OCI-M1 (cell line): ENCODE measurements around the gene IL10RA.

Source experiments
- DNase-seq: peaks from one replicate; lab custom pipeline; 2025; lab: John Stamatoyannopoulos, UW

IL10RA gene

GRCh38 chr11:118007563-118008270 lies 21.5 kb downstream of the IL10RA start:
- DNase-seq = peak; percentile 94

DNA sequence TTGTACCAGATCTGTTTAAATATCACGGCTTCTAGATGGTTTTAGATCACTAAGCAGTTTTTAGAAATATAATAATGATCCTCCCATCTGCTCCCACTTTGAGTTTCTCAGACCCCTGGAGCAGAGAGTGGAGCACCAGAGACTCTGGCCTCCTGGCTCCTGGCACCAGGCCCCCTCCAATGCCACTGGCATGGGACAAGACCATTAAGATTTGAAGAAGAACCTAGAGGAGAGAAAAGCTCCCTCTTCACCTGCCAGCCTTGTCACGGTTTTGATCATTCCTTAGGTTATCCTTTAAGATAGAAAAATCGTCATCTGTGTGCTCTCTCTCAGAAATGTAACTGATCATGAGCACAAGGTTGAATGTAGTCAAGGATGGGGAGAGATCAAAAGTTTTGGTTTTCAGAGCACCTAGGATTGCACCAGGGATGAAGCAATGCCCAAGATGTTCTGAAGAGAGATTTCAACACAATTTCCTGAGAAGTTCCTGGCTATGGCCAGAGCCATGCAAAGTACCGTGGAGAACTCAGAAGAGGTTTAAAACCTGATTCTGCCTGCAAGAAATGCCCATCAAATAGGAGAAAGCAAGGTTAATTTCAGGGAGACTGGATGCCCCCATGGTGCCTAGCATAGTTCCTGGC lies 22.2 kb downstream of the IL10RA start:
- no peak for DNase-seq

GRCh38 chr11:118009864-118010737 lies 23.9 kb downstream of the IL10RA start:
- DNase-seq = peak; percentile 50

GRCh38 chr11:118010738-118011461 lies 24.7 kb downstream of the IL10RA start:
- DNase-seq = peak; percentile 93

DNA sequence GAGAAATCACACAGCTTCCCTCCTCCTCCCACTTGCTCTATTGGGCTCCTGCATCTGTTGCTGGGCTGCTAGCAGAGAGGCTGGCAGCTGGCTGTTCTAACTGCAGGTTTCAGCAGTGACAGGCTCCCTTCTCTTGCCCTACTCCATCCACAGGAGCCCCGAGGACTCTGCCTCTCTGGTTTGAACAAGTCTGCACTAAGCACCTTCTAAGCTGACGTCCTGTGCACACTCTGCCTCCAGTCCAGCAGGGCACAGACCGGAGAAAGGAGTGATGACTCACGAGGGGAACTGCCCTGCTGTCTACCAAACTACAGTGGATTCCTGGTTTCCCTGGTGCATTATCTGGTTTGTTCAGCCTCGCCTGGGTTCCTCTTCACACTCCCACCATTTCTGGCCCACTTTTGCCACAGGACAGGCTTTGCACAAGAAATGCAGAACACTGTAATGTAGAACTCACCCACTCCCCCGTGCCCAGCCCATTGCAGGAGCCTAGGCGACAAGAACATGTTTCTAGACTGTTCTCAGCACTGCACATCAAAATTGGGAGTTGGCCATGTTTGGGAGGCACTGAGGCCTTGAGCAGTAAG lies 26.0 kb downstream of the IL10RA start:
- DNase-seq = peak; percentile 96

DNA sequence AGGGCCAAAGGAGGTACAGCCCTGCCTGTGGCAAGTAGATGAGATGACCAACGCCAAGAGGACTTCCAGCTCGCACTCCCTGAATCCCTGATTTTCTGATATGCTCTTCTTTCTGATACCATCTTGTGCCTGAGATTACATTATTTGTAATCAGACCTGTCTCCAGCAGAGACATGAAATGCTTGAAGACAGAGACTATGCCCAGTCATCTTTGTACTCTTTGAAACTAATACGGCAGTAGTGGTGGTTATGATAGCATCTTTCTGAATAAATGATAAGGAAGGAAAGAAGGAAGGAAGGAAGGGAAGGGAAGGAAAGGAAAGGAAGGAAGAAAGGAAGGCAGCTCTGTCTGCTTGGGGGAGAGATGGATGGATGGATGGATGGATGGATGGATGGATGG lies 27.8 kb downstream of the IL10RA start:
- no peak for DNase-seq

GRCh38 chr11:118015385-118015841 lies 29.2 kb downstream of the IL10RA start:
- no peak for DNase-seq

- DNase-seq = no peak
Observed at GRCh38 chr11:118016104-118016503, 29.9 kb downstream of the IL10RA start.

DNA sequence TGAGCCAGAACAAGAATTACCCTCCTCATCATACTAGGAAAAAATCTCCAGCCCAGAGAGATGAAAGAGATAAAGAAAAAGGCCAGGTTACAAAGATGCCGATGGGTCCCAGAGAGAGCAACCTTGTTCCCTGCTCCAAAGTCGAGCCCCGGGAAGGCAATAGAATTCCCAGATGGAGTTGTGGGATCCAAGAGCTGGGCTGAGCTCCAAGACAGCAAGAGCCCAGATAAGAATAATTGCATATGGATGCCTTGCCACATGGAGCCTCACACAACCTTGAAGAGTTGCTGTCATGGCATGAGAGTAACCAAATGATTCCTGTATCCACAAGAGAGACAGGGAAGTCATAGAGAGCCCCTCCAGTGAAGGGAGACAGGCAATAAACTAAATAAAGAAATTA lies 30.9 kb downstream of the IL10RA start:
- no peak for DNase-seq

- DNase-seq = no peak
Observed at GRCh38 chr11:118017631-118018315, 31.6 kb downstream of the IL10RA start.

GRCh38 chr11:118018401-118018800 lies 32.2 kb downstream of the IL10RA start:
- no peak for DNase-seq

- DNase-seq = no peak
Observed at GRCh38 chr11:118021146-118021545, 35.0 kb downstream of the IL10RA start.

DNA sequence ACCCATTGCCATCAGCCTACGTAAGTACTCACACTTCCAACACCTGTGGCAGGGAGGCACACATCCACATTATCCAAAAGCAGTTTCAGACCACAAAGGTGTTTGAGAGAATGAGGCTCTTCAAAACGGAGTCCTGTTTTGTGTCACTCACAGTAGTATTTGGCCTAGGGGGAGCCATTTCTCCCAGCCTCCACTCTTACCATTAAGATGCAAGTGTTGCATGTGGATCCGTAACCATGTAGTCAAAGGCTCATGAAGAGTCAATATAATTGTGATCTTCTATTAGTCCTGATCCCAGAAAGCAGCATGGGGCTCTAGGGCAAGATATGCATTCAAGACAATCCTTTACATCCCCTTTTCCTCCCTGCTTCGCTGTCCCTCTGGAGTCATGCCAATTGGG lies 41.5 kb downstream of the IL10RA start:
- DNase-seq = no peak

DNA sequence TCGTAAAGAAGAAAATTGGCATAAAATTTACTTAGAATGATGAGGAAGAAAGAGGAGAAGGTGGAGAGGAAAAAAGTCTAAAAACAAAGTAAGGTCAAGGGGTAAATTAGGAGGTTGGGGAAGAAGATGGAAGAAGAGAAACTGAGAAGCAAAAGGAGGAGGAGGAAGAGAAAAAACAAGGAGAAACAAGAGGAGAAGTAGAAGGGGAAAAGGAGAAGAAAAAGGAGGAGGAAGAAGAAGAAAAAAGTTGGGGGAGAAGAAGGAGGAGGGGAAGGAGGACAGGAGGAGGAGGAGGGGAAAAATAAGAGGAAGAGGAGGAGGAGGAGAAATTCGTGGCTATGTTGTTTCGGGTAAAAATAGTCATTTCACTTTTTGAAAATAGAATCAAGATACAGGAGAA lies 42.4 kb downstream of the IL10RA start:
- DNase-seq = no peak

- no peak for DNase-seq
Observed at GRCh38 chr11:118033443-118033842, 47.2 kb downstream of the IL10RA start.

DNA sequence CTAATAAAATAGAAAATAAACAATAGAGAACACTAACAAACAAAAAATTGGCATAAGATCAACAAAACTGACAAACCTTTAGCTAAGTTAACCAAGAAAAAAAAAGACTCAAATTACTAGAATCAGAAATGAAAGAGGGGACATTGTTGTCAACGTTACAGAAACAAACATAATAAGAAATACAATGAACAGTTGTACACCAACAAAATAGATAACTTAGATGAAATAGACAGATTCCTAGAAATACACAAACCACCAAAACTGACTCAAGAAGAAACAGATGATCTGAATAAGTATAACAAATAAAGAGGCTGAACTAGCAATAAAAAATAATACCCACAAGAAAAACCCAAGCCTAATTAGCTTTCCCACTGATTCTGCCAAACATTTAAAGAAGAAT lies 55.9 kb downstream of the IL10RA start:
- DNase-seq = peak; percentile 20

GRCh38 chr11:118042796-118043195 lies 56.6 kb downstream of the IL10RA start:
- DNase-seq = peak; percentile 22

DNA sequence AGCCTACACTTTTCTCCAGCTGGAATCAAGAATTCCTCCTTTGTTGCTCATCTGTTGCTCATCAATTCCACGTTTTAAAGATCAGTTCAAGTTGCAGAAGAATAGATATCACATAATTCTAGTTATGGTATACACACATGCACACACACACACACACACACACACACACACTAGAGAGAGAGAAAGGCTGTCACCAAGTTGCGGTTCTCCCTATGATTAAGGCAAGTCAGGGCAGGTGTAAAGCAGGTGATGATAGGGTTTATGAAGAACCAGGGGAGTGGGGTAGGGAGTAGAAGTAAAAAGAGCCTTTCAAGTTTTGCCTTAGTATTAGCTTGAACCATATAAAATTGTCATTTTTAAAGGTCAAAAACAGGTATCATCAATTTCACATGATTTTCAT lies 59.0 kb downstream of the IL10RA start:
- DNase-seq = no peak

DNA sequence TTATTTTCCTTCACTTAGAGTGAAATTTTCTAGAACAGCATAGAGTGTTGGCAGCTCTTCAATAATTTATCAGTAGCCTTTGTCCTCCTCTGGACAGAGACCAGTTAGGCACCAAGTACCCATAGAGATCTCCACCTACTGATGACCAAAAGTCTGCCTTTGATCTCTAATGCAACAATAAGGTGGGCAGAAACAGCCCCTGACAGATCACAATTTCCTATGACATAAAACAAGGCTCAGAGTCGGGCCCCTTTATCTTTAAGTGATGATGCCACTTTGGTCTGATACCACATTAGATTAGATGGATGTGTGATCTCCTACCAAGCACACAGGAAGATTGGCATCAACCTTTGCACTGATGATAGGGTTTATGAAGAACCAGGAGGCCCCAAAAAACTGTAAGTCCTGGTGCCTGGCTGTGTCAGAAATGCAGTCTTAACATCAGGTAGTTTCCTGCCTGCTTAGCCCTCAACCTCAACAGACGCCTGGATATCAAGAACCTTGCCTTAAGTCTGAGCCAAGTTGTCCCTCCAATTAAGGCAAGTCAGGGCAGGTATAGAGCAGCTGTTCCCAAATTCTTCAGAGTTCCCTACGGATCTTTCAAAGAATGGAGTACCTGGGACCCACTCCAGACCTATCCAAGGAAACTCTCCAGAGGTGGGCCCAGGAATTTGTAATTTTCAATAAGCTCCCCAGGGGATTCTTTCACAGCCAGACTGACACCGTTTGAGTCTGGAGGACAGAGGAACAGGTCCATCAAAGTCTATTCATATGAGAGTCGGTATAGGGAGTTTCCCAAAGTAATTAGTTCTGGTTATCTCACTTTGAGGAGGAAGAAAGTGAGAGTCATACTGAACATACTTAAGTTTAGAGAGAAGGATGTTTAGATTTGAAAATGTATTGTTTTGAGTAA lies 60.1 kb downstream of the IL10RA start:
- peak; percentile 35 for DNase-seq
